A549 (cell line): Measurements from ENCODE around the gene CCP110. TPM values are rescaled to one million over a fixed set of nuclear protein-coding genes. Genes with fewer than 3 reads are reported as not detected.

Source experiments
- ATAC-seq, 2 experiments: fragments of 200-7000 bp in 1 of 2; fragments of >200 bp in 1 of 2; cut with Nextera tagmentation in 1 of 2; cut with Tn5 transposase in 1 of 2; 3 replicates each; pipeline versions ENCODE4 v1.8.0 to v1.9.1; 2018 to 2020; ENCODE audit warnings: mild to moderate bottlenecking in 1 of 2, moderate library complexity in 1 of 2
- CTCF ChIA-PET: fragments of 300-600 bp; sonication (Branson Sonifier 250); formaldehyde crosslinking; extraction: SDS; loops from one replicate; lab custom pipeline; 2021; ENCODE audit warnings: antibody characterized with exemption, inconsistent platforms; lab: Yijun Ruan, JAX
- POLR2A ChIA-PET: fragments of 350-600 bp; formaldehyde crosslinking; extraction: SDS; loops from one replicate; lab custom pipeline; 2021; ENCODE audit warnings: antibody characterized with exemption, inconsistent platforms; lab: Yijun Ruan, JAX
- DNase-seq, 2 experiments: peaks; one replicate each; pipeline versions ENCODE4 v3.0.0 to v3.0.0-alpha.2; 2011 to 2016; ENCODE audit warnings: low read depth in 1 of 2, low spot score in 1 of 2
- FAIRE-seq: peaks from 2 replicates; lab custom pipeline; 2011; peaks lifted over from hg19 to GRCh38; lab: Jason Lieb, UNC
- H3K27ac ChIP-seq, 2 experiments: fragments of >200 bp; sonication (Bioruptor Twin); formaldehyde crosslinking; 3 replicates each; pipeline ENCODE4 v1.5.1; 2016 to 2017
- H3K4me1 ChIP-seq: fragments of >200 bp; sonication (Bioruptor Twin); formaldehyde crosslinking; 3 replicates; pipeline ENCODE4 v1.6.1; 2016
- H3K4me2 ChIP-seq: fragments of >200 bp; sonication (Bioruptor Twin); formaldehyde crosslinking; 3 replicates; pipeline ENCODE4 v1.6.1; 2016
- H3K4me3 ChIP-seq: fragments of >200 bp; sonication (Bioruptor Twin); formaldehyde crosslinking; 3 replicates; pipeline ENCODE4 v1.5.1; 2016
- H3K9me3 ChIP-seq: fragments of >200 bp; sonication (Bioruptor Twin); formaldehyde crosslinking; 3 replicates; pipeline ENCODE4 v1.6.1; 2016
- BHLHE40 ChIP-seq: IDR thresholded peaks from 2 replicates; pipeline ENCODE4 v1.6.1; 2012; ENCODE audit warnings: low read depth, low read length, inconsistent platforms
- CEBPB ChIP-seq, 2 experiments: fragments of >200 bp in 1 of 2; sonication (Bioruptor Twin) in 1 of 2; formaldehyde crosslinking in 1 of 2; IDR thresholded peaks; 2 replicates each; pipeline ENCODE4 v1.6.1; 2012 to 2016
- CHD2 ChIP-seq: fragments of 150-350 bp; IDR thresholded peaks from 2 replicates; pipeline ENCODE4 v1.6.1; 2014; ENCODE audit warnings: low read length; ENCODE audit not compliant: partially characterized antibody
- EHF ChIP-seq: fragments of 250-450 bp; sonication (Bioruptor Pico); IDR thresholded peaks from 2 replicates; pipeline ENCODE4 v1.5.0; 2020; ENCODE audit warnings: mild to moderate bottlenecking
- EHMT2 ChIP-seq: fragments of 200-600 bp; sonication (generic); IDR thresholded peaks from 2 replicates; pipeline ENCODE4 v1.6.1; 2016; ENCODE audit warnings: antibody characterized with exemption, low read depth, mild to moderate bottlenecking, moderate library complexity
- EP300 ChIP-seq, 2 experiments: fragments of >200 bp; sonication (Bioruptor Twin); formaldehyde crosslinking; IDR thresholded peaks; 2 replicates in 1 of 2; 3 replicates in 1 of 2; pipeline ENCODE4 v1.6.1; 2016 to 2017
- FOSB ChIP-seq: fragments of 250-450 bp; sonication (Bioruptor Pico); IDR thresholded peaks from 2 replicates; pipeline ENCODE4 v1.5.0; 2020; ENCODE audit warnings: mild to moderate bottlenecking, moderate library complexity
- FOXS1 ChIP-seq: fragments of 250-450 bp; sonication (Bioruptor Pico); IDR thresholded peaks from 2 replicates; pipeline ENCODE4 v1.5.0; 2020; ENCODE audit warnings: mild to moderate bottlenecking, moderate library complexity
- GATA3 ChIP-seq: IDR thresholded peaks from 2 replicates; pipeline ENCODE4 v1.6.1; 2012; ENCODE audit warnings: borderline replicate concordance
- HDAC2 ChIP-seq: fragments of 200-600 bp; sonication (generic); IDR thresholded peaks from 2 replicates; pipeline ENCODE4 v1.6.1; 2016
- HOXA7 ChIP-seq: fragments of 250-450 bp; sonication (Bioruptor Pico); IDR thresholded peaks from 2 replicates; pipeline ENCODE4 v1.5.0; 2020; ENCODE audit warnings: mild to moderate bottlenecking, moderate library complexity
- KDM1A ChIP-seq: fragments of 200-600 bp; sonication (generic); IDR thresholded peaks from 2 replicates; pipeline ENCODE4 v1.6.1; 2016; ENCODE audit warnings: low read depth, mild to moderate bottlenecking
- KDM5A ChIP-seq: fragments of 200-600 bp; sonication (generic); IDR thresholded peaks from 2 replicates; pipeline ENCODE4 v1.6.1; 2016; ENCODE audit warnings: antibody characterized with exemption, mild to moderate bottlenecking
- MAX ChIP-seq: IDR thresholded peaks from 2 replicates; pipeline ENCODE4 v1.6.1; 2012
- MYC ChIP-seq: IDR thresholded peaks from 2 replicates; pipeline ENCODE4 v1.6.1; 2012; ENCODE audit warnings: mild to moderate bottlenecking, inconsistent platforms, low read length, improper control_type of control experiment, borderline replicate concordance
- NFE2L2 ChIP-seq: fragments of 150-350 bp; conservative IDR thresholded peaks from 2 replicates; pipeline ENCODE4 v1.6.1; 2014; ENCODE audit warnings: low read length
- NR3C1 ChIP-seq: fragments of >200 bp; sonication (Bioruptor Twin); formaldehyde crosslinking; IDR thresholded peaks from 3 replicates; pipeline ENCODE4 v1.6.1; 2017
- PHF8 ChIP-seq: fragments of 200-600 bp; sonication (generic); IDR thresholded peaks from 2 replicates; pipeline ENCODE4 v1.6.1; 2016; ENCODE audit warnings: low read depth, mild to moderate bottlenecking, antibody characterized with exemption, moderate library complexity, borderline replicate concordance
- RAD21 ChIP-seq, 2 experiments: fragments of >200 bp in 1 of 2; sonication (Bioruptor Twin) in 1 of 2; formaldehyde crosslinking in 1 of 2; IDR thresholded peaks in 1 of 2; conservative IDR thresholded peaks in 1 of 2; 2 replicates in 1 of 2; 3 replicates in 1 of 2; pipeline ENCODE4 v1.6.1; 2012 to 2018; ENCODE audit warnings: inconsistent platforms in 1 of 2
- RARB ChIP-seq: fragments of 250-450 bp; sonication (Bioruptor Pico); IDR thresholded peaks from 2 replicates; pipeline ENCODE4 v1.8.0; 2021; ENCODE audit warnings: mild to moderate bottlenecking, moderate library complexity
- RNF2 ChIP-seq: fragments of 200-600 bp; sonication (generic); IDR thresholded peaks from 2 replicates; pipeline ENCODE4 v1.6.1; 2016; ENCODE audit warnings: low read depth, mild to moderate bottlenecking, antibody characterized with exemption, moderate library complexity, borderline replicate concordance
- SMC3 ChIP-seq: fragments of >200 bp; sonication (Bioruptor Twin); formaldehyde crosslinking; IDR thresholded peaks from 3 replicates; pipeline ENCODE4 v1.6.1; 2018; ENCODE audit warnings: inconsistent platforms
- TFCP2L1 ChIP-seq: fragments of 250-450 bp; sonication (Bioruptor Pico); IDR thresholded peaks from 2 replicates; pipeline ENCODE4 v1.5.0; 2021; ENCODE audit warnings: mild to moderate bottlenecking
- ZFP36 ChIP-seq: fragments of 450-650 bp; IDR thresholded peaks from 2 replicates; pipeline ENCODE4 v1.6.1; 2014; ENCODE audit warnings: borderline replicate concordance; ENCODE audit not compliant: partially characterized antibody
- ZSCAN20 ChIP-seq: fragments of 250-450 bp; sonication (Bioruptor Pico); IDR thresholded peaks from 2 replicates; pipeline ENCODE4 v1.8.0; 2022; ENCODE audit warnings: mild to moderate bottlenecking, moderate library complexity
- WGBS: methylation state at CpG from one replicate; pipeline ENCODE4 v1.1.6; 2017; ENCODE audit errors: missing lambda C conversion rate; 5-methylcytosine and 5-hydroxymethylcytosine counted together
- polyA plus RNA-seq, 4 experiments: library from polyadenylated mRNA; depleted of rRNA in 3 of 4; stranded (reverse); fragments of >200 nt; fragmentation: RNase III in 1 of 4; extraction: RNeasy Plus Mini Kit Qiagen cat#74134 plus additional on column Dnase treatment in 1 of 4; gene quantifications; 2 replicates in 3 of 4; 3 replicates in 1 of 4; pipeline ENCODE4 v1.2.3, GENCODE V29; 2011 to 2017
- TF ChIP-seq, protein P1 (sequence below): fragments of >200 bp; sonication (Bioruptor Twin); formaldehyde crosslinking; IDR thresholded peaks from 2 replicates; pipeline ENCODE4 v1.6.1; 2016
- TF ChIP-seq, protein P2 (sequence below): fragments of >200 bp; sonication (Bioruptor Twin); formaldehyde crosslinking; IDR thresholded peaks from 3 replicates; pipeline ENCODE4 v1.5.1; 2016

CCP110 gene
- polyA plus RNA-seq, 2 of the 4 experiments (the other 2 are of a cell fraction): 11.3 to 15.3 TPM

DNA sequence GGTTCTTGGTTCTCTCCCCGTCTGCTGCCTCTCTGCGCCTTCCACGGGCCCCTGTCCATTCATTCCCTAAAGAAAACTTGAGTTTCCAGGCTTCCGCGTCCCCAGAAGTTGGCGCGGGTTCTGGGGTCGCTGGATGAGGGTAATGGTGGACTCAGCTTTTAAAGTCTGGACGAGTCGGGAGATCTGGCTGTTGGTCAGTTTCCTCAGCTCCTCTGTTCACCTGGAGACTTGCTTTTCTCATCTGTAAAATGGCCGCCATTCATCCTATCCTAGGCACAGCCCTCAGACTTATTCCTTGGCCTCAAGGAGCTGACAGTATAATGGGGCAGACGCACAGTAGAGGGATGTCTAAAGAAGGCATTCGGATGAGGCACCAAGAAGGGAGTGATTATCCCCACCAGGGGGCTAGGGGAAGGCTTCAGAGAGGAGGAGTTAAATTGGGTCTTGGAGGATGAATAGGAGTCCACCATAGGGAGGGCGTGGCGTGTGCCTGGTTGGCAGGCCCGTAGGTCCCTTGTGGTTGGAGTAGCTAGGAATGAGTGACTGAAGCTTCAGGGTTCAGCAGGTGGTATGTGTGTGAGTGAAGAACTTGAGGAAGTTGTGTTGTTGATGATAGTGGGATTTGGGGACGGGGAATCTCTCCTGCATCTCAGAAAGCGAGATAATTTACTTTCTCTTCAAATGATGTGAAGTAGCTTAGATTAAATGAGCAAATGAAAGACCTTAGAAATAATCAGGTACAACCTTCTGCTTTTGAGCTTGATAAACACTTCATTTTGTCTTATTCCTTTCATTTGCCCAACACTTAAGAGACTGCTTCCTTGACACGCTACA, 32.4 kb downstream of the CCP110 start:
- peak overlapping the region; percentile 91 to 93 for H3K27ac ChIP-seq
- FAIRE-seq (no peak), ATAC-seq (peak; percentile 27 to 47), DNase-seq (peak; percentile 41 to 68)
- H3K9me3 ChIP-seq: no peaks in the 10 kb centered on the region
- 35% methylated on average over 19 of the region's 19 CpGs for WGBS
- peaks cover 10% of the 10 kb centered on the region; the same call in 1 of the 3 replicates for H3K4me1 ChIP-seq
- peak overlapping the region; percentile 84 for H3K4me2 ChIP-seq
- CTCF ChIA-PET: interaction anchor here (0.6 to 4.6 kb wide), 35 partner anchors 10 to 828 kb away, joined by 3 to 26 read pairs (median 4); partner anchors contain the start of genes CCP110 and GPRC5B
- peak overlapping the region; percentile 89 for H3K4me3 ChIP-seq
- POLR2A ChIA-PET: interaction anchor here (0.8 to 1.9 kb wide), 13 partner anchors 11 to 755 kb away, joined by 3 to 11 read pairs (median 3); partner anchors contain the start of genes ARL6IP1, IQCK, ITPRIPL2 and KNOP1
- TF ChIP-seq FOSB (CRISPR knock-in tag): 0 out of 2 replicates have a peak, but pooled peaks have one; percentile 50
- no peak for TF ChIP-seq GATA3
- TF ChIP-seq BHLHE40: no peak
- no peak for TF ChIP-seq PHF8
- peak; percentile 81; the same call in 1 of the 2 replicates for TF ChIP-seq KDM1A
- TF ChIP-seq, protein P1, sequence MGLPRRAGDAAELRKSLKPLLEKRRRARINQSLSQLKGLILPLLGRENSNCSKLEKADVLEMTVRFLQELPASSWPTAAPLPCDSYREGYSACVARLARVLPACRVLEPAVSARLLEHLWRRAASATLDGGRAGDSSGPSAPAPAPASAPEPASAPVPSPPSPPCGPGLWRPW: no peak
- TF ChIP-seq EP300 (IDR thresholded peaks at IDR 0.05): no peak
- no peak for TF ChIP-seq NFE2L2
- TF ChIP-seq CEBPB (IDR thresholded peaks at IDR 0.05): no peak
- 0 out of 2 replicates have a peak, but pooled peaks have one; percentile 56 for TF ChIP-seq HOXA7 (CRISPR knock-in tag)
- peak; percentile 88 for TF ChIP-seq ZFP36
- no peak for TF ChIP-seq NR3C1
- no peak for TF ChIP-seq RNF2
- TF ChIP-seq MYC: no peak
- TF ChIP-seq FOXS1 (CRISPR knock-in tag): no peak
- TF ChIP-seq EHMT2: no peak
- no peak for TF ChIP-seq TFCP2L1 (CRISPR knock-in tag)
- TF ChIP-seq EHF: no peak

DNA sequence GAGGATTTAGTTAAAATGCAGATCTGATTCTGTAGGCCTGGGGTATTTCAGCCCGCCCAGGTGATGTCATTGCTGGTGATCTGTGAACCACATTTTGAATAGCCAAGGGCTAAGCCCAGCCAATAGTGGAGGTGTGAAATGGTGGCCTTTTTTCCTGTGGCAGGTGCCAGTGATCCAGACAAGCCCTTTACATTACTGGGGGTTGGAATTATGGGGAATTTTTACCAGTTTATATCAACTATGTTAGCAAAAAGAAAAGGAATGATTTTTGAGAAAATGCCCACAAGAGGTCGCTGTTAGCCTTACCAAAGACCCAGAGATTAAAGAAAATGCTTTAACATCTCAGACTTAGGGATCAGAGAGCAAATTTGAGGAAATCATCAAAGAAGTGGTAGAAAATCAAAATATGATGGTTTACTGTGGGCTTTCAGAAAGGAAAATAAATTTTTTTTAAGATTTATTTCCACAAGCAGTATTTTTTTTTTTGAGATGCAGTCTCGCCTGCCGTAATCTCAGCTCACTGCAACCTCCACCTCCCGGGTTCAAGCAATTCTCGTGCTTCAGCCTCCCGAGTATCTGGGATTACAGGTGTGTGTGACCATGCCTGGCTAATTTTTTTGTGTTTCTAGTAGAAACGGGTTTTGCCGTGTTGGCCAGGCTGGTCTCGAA, 35.6 kb downstream of the CCP110 start:
- Histone ChIP-seq H3K9me3 (peaks cover 13% of the 10 kb centered on the region; the same call in 2 of the 3 replicates), H3K27ac (no peak overlapping the region), H3K4me2 (no peak overlapping the region), H3K4me1 (peaks cover 10% of the 10 kb centered on the region; the same call in 1 of the 3 replicates), H3K4me3 (no peak overlapping the region)
- TF ChIP-seq RARB (CRISPR knock-in tag): no peak
- TF ChIP-seq RAD21 (conservative IDR thresholded peaks at IDR 0.05 in 1 of 2, IDR thresholded peaks at IDR 0.05 in 1 of 2): peak; percentile 71 to 73
- no peak for TF ChIP-seq BHLHE40
- TF ChIP-seq CHD2: no peak
- TF ChIP-seq TFCP2L1 (CRISPR knock-in tag): no peak
- TF ChIP-seq EHF: no peak
- TF ChIP-seq MAX: no peak
- TF ChIP-seq, protein P2, sequence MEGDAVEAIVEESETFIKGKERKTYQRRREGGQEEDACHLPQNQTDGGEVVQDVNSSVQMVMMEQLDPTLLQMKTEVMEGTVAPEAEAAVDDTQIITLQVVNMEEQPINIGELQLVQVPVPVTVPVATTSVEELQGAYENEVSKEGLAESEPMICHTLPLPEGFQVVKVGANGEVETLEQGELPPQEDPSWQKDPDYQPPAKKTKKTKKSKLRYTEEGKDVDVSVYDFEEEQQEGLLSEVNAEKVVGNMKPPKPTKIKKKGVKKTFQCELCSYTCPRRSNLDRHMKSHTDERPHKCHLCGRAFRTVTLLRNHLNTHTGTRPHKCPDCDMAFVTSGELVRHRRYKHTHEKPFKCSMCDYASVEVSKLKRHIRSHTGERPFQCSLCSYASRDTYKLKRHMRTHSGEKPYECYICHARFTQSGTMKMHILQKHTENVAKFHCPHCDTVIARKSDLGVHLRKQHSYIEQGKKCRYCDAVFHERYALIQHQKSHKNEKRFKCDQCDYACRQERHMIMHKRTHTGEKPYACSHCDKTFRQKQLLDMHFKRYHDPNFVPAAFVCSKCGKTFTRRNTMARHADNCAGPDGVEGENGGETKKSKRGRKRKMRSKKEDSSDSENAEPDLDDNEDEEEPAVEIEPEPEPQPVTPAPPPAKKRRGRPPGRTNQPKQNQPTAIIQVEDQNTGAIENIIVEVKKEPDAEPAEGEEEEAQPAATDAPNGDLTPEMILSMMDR: peak; percentile 87
- peak; percentile 48; the same call in 2 of the 3 replicates for TF ChIP-seq SMC3
- no peak for TF ChIP-seq KDM5A
- TF ChIP-seq HDAC2: no peak
- TF ChIP-seq ZSCAN20 (CRISPR knock-in tag): no peak
- TF ChIP-seq GATA3: no peak
- ChIA-PET POLR2A (no interaction called here), CTCF (interaction anchor here (0.7 to 3.7 kb wide), 18 partner anchors 8 to 825 kb away, joined by 3 to 18 read pairs (median 3); partner anchors contain the start of genes IQCK and KNOP1)
- peak; percentile 35 to 67 for DNase-seq
- WGBS: 69% methylated on average over 10 of the region's 10 CpGs
- no peak for FAIRE-seq
- ATAC-seq: no peak
